ENCODE measurements around the gene RDH13.

DNA sequence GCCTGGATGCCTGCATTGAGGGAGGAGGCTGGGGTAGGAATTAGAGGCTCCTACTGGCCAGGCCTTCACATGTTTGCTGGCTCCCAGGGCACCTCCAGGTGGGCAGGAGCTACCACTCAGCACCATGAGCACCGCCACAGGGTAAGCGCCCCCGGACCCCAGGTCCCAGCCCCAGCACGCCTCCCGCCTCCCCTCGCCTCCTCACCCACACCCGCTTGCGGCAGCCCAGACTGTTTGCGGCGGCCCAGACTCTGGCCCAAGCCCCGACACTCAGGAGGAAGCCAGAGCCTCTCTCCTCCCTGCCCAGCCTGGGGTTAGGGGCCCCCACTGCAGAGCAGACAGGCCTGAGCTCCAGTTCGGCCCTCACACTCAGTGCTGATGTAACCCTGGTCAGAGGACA, 13.4 kb upstream of the RDH13 start:
- TF ChIP-seq ZFX (IDR thresholded peaks at IDR 0.05; ENCODE audit: borderline replicate concordance) = no peak
- TF ChIP-seq, protein P1, sequence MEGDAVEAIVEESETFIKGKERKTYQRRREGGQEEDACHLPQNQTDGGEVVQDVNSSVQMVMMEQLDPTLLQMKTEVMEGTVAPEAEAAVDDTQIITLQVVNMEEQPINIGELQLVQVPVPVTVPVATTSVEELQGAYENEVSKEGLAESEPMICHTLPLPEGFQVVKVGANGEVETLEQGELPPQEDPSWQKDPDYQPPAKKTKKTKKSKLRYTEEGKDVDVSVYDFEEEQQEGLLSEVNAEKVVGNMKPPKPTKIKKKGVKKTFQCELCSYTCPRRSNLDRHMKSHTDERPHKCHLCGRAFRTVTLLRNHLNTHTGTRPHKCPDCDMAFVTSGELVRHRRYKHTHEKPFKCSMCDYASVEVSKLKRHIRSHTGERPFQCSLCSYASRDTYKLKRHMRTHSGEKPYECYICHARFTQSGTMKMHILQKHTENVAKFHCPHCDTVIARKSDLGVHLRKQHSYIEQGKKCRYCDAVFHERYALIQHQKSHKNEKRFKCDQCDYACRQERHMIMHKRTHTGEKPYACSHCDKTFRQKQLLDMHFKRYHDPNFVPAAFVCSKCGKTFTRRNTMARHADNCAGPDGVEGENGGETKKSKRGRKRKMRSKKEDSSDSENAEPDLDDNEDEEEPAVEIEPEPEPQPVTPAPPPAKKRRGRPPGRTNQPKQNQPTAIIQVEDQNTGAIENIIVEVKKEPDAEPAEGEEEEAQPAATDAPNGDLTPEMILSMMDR (IDR thresholded peaks at IDR 0.05) = no peak
